GM12878 (cell line): ENCODE data around the gene PRKCG. TPM values are rescaled to one million over a fixed set of nuclear protein-coding genes. Genes with fewer than 3 reads are reported as not detected.

Source experiments
- ATAC-seq: fragments of 200-7000 bp; cut with Tn5 transposase; 3 replicates; pipeline ENCODE4 v1.9.1; 2020; ENCODE audit warnings: mild to moderate bottlenecking, moderate library complexity
- BruUV-seq: library from RNA; stranded (reverse); fragments of 400-500 nt; replicated peaks from 2 replicates; lab custom pipeline; 2021; lab: Mats Ljungman, UMichigan
- CTCF ChIA-PET: fragments of 300-600 bp; sonication (Branson Sonifier 250); formaldehyde crosslinking; extraction: SDS; loops from one replicate; lab custom pipeline; 2021; ENCODE audit warnings: inconsistent platforms; lab: Yijun Ruan, JAX
- POLR2A ChIA-PET: fragments of 350-600 bp; formaldehyde crosslinking; extraction: SDS; loops from one replicate; lab custom pipeline; 2021; ENCODE audit warnings: inconsistent platforms; lab: Charles Lee
- RAD21 ChIA-PET: fragments of 300-600 bp; sonication (Branson Sonifier 250); formaldehyde crosslinking; loops from one replicate; lab custom pipeline; 2023; ENCODE audit warnings: antibody characterized with exemption; ENCODE audit not compliant: unreplicated experiment; lab: Charles Lee
- SMC1A ChIA-PET: fragments of 300-600 bp; sonication (Branson Sonifier 250); formaldehyde crosslinking; loops from one replicate; lab custom pipeline; 2023; ENCODE audit not compliant: unreplicated experiment, uncharacterized antibody; lab: Charles Lee
- DNase-seq: peaks from one replicate; pipeline ENCODE4 v3.0.0-alpha.2; 2011; ENCODE audit warnings: low read depth, low spot score
- FAIRE-seq: peaks from 3 replicates; lab custom pipeline; 2011; peaks lifted over from hg19 to GRCh38; lab: Jason Lieb, UNC
- H2AFZ ChIP-seq: 2 replicates; pipeline ENCODE4 v1.6.0; 2011; ENCODE audit warnings: low read depth, low read length, control low read depth; ENCODE audit not compliant: control insufficient read depth
- H3K27ac ChIP-seq: 2 replicates; pipeline ENCODE4 v1.5.1; 2011; ENCODE audit warnings: control low read depth; ENCODE audit not compliant: control insufficient read depth, insufficient read depth
- H3K27me3 ChIP-seq, 2 experiments: replicated peaks in 1 of 2; 2 replicates each; pipeline versions ENCODE4 v1.6.0 to v1.6.1; 2011; ENCODE audit warnings: low read length in 1 of 2; ENCODE audit not compliant: control insufficient read depth in 2 of 2, insufficient read depth in 2 of 2
- H3K36me3 ChIP-seq, 2 experiments: 2 replicates each; pipeline ENCODE4 v1.5.1; 2011; ENCODE audit warnings: low read length in 1 of 2; ENCODE audit not compliant: control insufficient read depth in 2 of 2, insufficient read depth in 2 of 2
- H3K4me1 ChIP-seq: 2 replicates; pipeline ENCODE4 v1.6.1; 2011; ENCODE audit warnings: mild to moderate bottlenecking, low read length, moderate library complexity, mixed read lengths; ENCODE audit not compliant: control insufficient read depth, insufficient read depth
- H3K4me2 ChIP-seq: 2 replicates; pipeline ENCODE4 v1.6.0; 2011; ENCODE audit warnings: control low read depth; ENCODE audit not compliant: control insufficient read depth, insufficient read depth
- H3K4me3 ChIP-seq: fragments of 200-600 bp; sonication (generic); 2 replicates; pipeline ENCODE4 v1.5.1; 2016
- H3K79me2 ChIP-seq: 2 replicates; pipeline ENCODE4 v1.6.0; 2011; ENCODE audit warnings: low read length; ENCODE audit not compliant: control insufficient read depth, insufficient read depth
- H3K9ac ChIP-seq: 2 replicates; pipeline ENCODE4 v1.8.0; 2011; ENCODE audit warnings: low read length, control low read depth, mixed read lengths; ENCODE audit not compliant: control insufficient read depth, insufficient read depth
- H3K9me3 ChIP-seq: replicated peaks from 3 replicates; pipeline ENCODE4 v1.5.1; 2011; ENCODE audit warnings: mild to moderate bottlenecking, low read length; ENCODE audit not compliant: control insufficient read depth, insufficient read depth
- H4K20me1 ChIP-seq: 2 replicates; pipeline ENCODE4 v1.6.0; 2011; ENCODE audit not compliant: control insufficient read depth, insufficient read depth
- E4F1 ChIP-seq: fragments of 450-650 bp; IDR thresholded peaks from 2 replicates; pipeline ENCODE4 v1.6.1; 2018; ENCODE audit warnings: borderline replicate concordance, mild to moderate bottlenecking; ENCODE audit not compliant: partially characterized antibody
- MYB ChIP-seq: fragments of 150-350 bp; IDR thresholded peaks from 2 replicates; pipeline ENCODE4 v1.6.1; 2014; ENCODE audit warnings: mild to moderate bottlenecking, low read depth, low read length, borderline replicate concordance
- NR2F1 ChIP-seq: fragments of 450-650 bp; conservative IDR thresholded peaks from 2 replicates; pipeline ENCODE4 v1.6.1; 2017; ENCODE audit warnings: mild to moderate bottlenecking
- RAD51 ChIP-seq: fragments of 450-650 bp; IDR thresholded peaks from 2 replicates; pipeline ENCODE4 v1.6.1; 2016; ENCODE audit warnings: moderate library complexity, mild to moderate bottlenecking, inconsistent platforms
- SIN3A ChIP-seq: IDR thresholded peaks from 2 replicates; pipeline ENCODE4 v1.6.1; 2012; ENCODE audit warnings: low read depth, low read length, improper control_type of control experiment
- STAT3 ChIP-seq: IDR thresholded peaks from 2 replicates; pipeline ENCODE4 v1.6.1; 2011; ENCODE audit warnings: low read depth, low read length, improper control_type of control experiment
- WGBS: methylation state at CpG from one replicate; pipeline ENCODE4 v1.1.6; 2016; ENCODE audit warnings: low lambda C conversion rate; ENCODE audit not compliant: insufficient replicate concordance, insufficient coverage; ENCODE audit errors: missing lambda C conversion rate; 5-methylcytosine and 5-hydroxymethylcytosine counted together
- in situ Hi-C: fragments of 300-500 bp; cut with MboI; formaldehyde crosslinking; loops from 9 replicates; pipeline ENCODE4 v1.14.3; 2018; ENCODE audit warnings: mixed read lengths
- intact Hi-C: fragments of 100-400 bp; cut with micrococcal nuclease; formaldehyde crosslinking; loops from one replicate; pipeline ENCODE4 v1.14.2; 2022; ENCODE audit not compliant: unreplicated experiment
- polyA plus RNA-seq, 11 experiments: library from polyadenylated mRNA; depleted of rRNA in 4 of 11; unstranded in 6 of 11; stranded (reverse) in 5 of 11; fragments of >200 nt; fragmentation: Nextera tagmentation in 4 of 11; fragmentation: Illumina TruSeq in 1 of 11; extraction: Ambion mirVana in 4 of 11; extraction: Trizol in 1 of 11; gene quantifications; 1 replicate in 1 of 11; 2 replicates in 10 of 11; pipeline versions ENCODE4 v1.2.1 to v1.2.3, GENCODE V29; 2011 to 2016; ENCODE audit warnings: inconsistent platforms in 2 of 11, missing spikeins in 2 of 11, low read depth in 1 of 11
- total RNA-seq, 4 experiments: library from RNA; depleted of rRNA in 3 of 4; stranded (reverse); fragments of >200 nt in 3 of 4; fragmentation: Illumina TruSeq in 1 of 4; extraction: Trizol in 1 of 4; gene quantifications; 2 replicates each; pipeline versions ENCODE4 v1.2.1 to v1.2.3, GENCODE V29; 2013 to 2021

Gene PRKCG
- total and polyA plus RNA-seq, 10 of the 15 experiments (the other 5 are each of a cell fraction or from before 2014, with no cell fraction given): not detected

GRCh38 chr19:53900191-53900860 lies 18.3 kb downstream of the PRKCG start:
- POLR2A ChIA-PET: no interaction called here
- H3K4me3 ChIP-seq: no peak overlapping the region
- H3K36me3 ChIP-seq: no peaks in the 10 kb centered on the region
- H2AFZ ChIP-seq: no peak overlapping the region
- H3K9ac ChIP-seq: no peak overlapping the region
- no peaks in the 10 kb centered on the region for H4K20me1 ChIP-seq
- in situ Hi-C loops (no loop called here), intact Hi-C loops (no loop called here)
- no peaks in the 10 kb centered on the region for H3K27me3 ChIP-seq
- no peak for FAIRE-seq
- no TSS peak for BruUV-seq
- no peaks in the 10 kb centered on the region for H3K9me3 ChIP-seq
- RAD21 ChIA-PET: no interaction called here
- no peak overlapping the region for H3K4me2 ChIP-seq
- SMC1A ChIA-PET: no interaction called here
- no peaks in the 10 kb centered on the region for H3K4me1 ChIP-seq
- ATAC-seq: no peak
- H3K79me2 ChIP-seq: no peaks in the 10 kb centered on the region
- WGBS: 59% methylated on average over 27 of the region's 27 CpGs
- no peak for DNase-seq
- H3K27ac ChIP-seq: no peak overlapping the region
- CTCF ChIA-PET: no interaction called here
- no peak for TF ChIP-seq STAT3
- TF ChIP-seq NR2F1: no peak
- TF ChIP-seq MYB: no peak
- no peak for TF ChIP-seq E4F1
- TF ChIP-seq RAD51: no peak
- TF ChIP-seq SIN3A: no peak
- TF ChIP-seq, all 136 proteins: peak for 0
